Mesodermal cell (in vitro differentiated cells): ENCODE results near the gene PRRC2B. TPM values are rescaled to one million over a fixed set of nuclear protein-coding genes. Genes with fewer than 3 reads are reported as not detected.
"Not testable (repeated sequence)": the region's sequence is repeated elsewhere in the genome, so short reads cannot be mapped to it uniquely, and the experiment has no call there.

Experiments
- H3K27ac ChIP-seq: 2 replicates; pipeline ENCODE4 v1.7.0; 2013; ENCODE audit warnings: mild to moderate bottlenecking, low read depth, low read length, moderate library complexity; ENCODE audit not compliant: severe bottlenecking
- H3K36me3 ChIP-seq: 2 replicates; pipeline ENCODE4 v1.7.1; 2013; ENCODE audit warnings: mild to moderate bottlenecking, low read length, moderate library complexity; ENCODE audit not compliant: control insufficient read depth, insufficient read depth
- H3K4me1 ChIP-seq: one replicate; pipeline ENCODE4 v1.7.1; 2013; ENCODE audit warnings: mild to moderate bottlenecking, low read length; ENCODE audit not compliant: insufficient read depth, control insufficient read depth, poor library complexity, severe bottlenecking
- H3K4me3 ChIP-seq: 2 replicates; pipeline ENCODE4 v1.7.0; 2013; ENCODE audit warnings: low read length, control low read depth, mild to moderate bottlenecking; ENCODE audit not compliant: insufficient read depth, poor library complexity, severe bottlenecking; ENCODE audit errors: extremely low read depth
- H3K9me3 ChIP-seq: 2 replicates; pipeline ENCODE4 v1.7.1; 2013; ENCODE audit warnings: mild to moderate bottlenecking, low read length, moderate library complexity; ENCODE audit not compliant: control insufficient read depth
- WGBS, 2 experiments: methylation state at CpG; one replicate each; pipeline ENCODE4 v1.1.5; 2013; ENCODE audit warnings: missing lambda C conversion rate in 2 of 2; ENCODE audit not compliant: insufficient coverage in 2 of 2; 5-methylcytosine and 5-hydroxymethylcytosine counted together
- polyA plus RNA-seq, 2 experiments: library from polyadenylated mRNA; stranded (reverse); fragments of 50-300 nt; gene quantifications; one replicate each; pipeline ENCODE4 v1.2.3, GENCODE V29; 2013

PRRC2B gene
- polyA plus RNA-seq (2013, experiment 1 of 2) = 146 TPM
- 117 TPM for polyA plus RNA-seq (2013, experiment 2 of 2)

- 0 to 1% methylated on average over 38 to 74 of the region's 114 CpGs for WGBS, 2 experiments
- peak within 1 kb of the TSS; percentile 89 for H3K27ac ChIP-seq
- H3K36me3 ChIP-seq = peaks cover 16% of the 10 kb centered on the region
- H3K9me3 ChIP-seq = no peaks in the 10 kb centered on the region
- peak within 1 kb of the TSS; percentile 80 for H3K4me3 ChIP-seq
- peaks cover 28% of the 10 kb centered on the region for H3K4me1 ChIP-seq
These were observed at the start of gene PRRC2B for GRCh38 chr9:131393622-131394463. Gene PRRC2B (plus strand): TSS chr9:131394086. CDS start chr9:131430145, 36,059 bp downstream.

- WGBS, 2 experiments = 79 to 85% methylated on average over 6 to 9 of the region's 11 CpGs
- H3K9me3 ChIP-seq, H3K36me3 ChIP-seq, H3K27ac ChIP-seq, H3K4me3 ChIP-seq, H3K4me1 ChIP-seq: not testable (repeated sequence)
These were observed 48.9 kb upstream of the PRRC2B start for GRCh38 chr9:131344931-131345535.

GRCh38 chr9:131346559-131346958, 47.3 kb upstream of the PRRC2B start:
- Histone ChIP-seq H3K36me3 (no peaks in the 10 kb centered on the region), H3K27ac (no peak overlapping the region), H3K4me3 (no peak overlapping the region), H3K4me1 (no peaks in the 10 kb centered on the region), H3K9me3 (no peaks in the 10 kb centered on the region)
- WGBS, 2 experiments = 91 to 100% methylated on average over 3 to 6 of the region's 6 CpGs

GRCh38 chr9:131347376-131348020, 46.4 kb upstream of the PRRC2B start:
- H3K27ac ChIP-seq = no peak overlapping the region
- WGBS, 2 experiments = 92 to 95% methylated on average over 18 of the region's 19 CpGs
- no peaks in the 10 kb centered on the region for H3K9me3 ChIP-seq
- H3K4me3 ChIP-seq = no peak overlapping the region
- no peaks in the 10 kb centered on the region for H3K4me1 ChIP-seq
- no peaks in the 10 kb centered on the region for H3K36me3 ChIP-seq

- H3K4me3 ChIP-seq = no peak overlapping the region
- H3K9me3 ChIP-seq = no peaks in the 10 kb centered on the region
- no peaks in the 10 kb centered on the region for H3K36me3 ChIP-seq
- H3K27ac ChIP-seq = no peak overlapping the region
- no peaks in the 10 kb centered on the region for H3K4me1 ChIP-seq
- WGBS, 2 experiments = 79 to 92% methylated on average over 2 to 3 of the region's 10 CpGs
These were observed 45.0 kb upstream of the PRRC2B start for GRCh38 chr9:131348631-131349521.

GRCh38 chr9:131349522-131349880, 44.4 kb upstream of the PRRC2B start:
- Histone ChIP-seq H3K4me1 (no peaks in the 10 kb centered on the region), H3K4me3 (no peak overlapping the region), H3K36me3 (no peaks in the 10 kb centered on the region), H3K9me3 (no peaks in the 10 kb centered on the region), H3K27ac (no peak overlapping the region)
- WGBS, 2 experiments = 69 to 73% methylated on average over 5 of the region's 5 CpGs

GRCh38 chr9:131349881-131350563, 43.9 kb upstream of the PRRC2B start:
- no peaks in the 10 kb centered on the region for H3K9me3 ChIP-seq
- no peaks in the 10 kb centered on the region for H3K4me1 ChIP-seq
- WGBS, 2 experiments = 17 to 19% methylated on average over 18 to 26 of the region's 27 CpGs
- H3K4me3 ChIP-seq = peak overlapping the region; percentile 9
- H3K27ac ChIP-seq = no peak overlapping the region
- H3K36me3 ChIP-seq = no peaks in the 10 kb centered on the region

GRCh38 chr9:131356479-131356878, 37.4 kb upstream of the PRRC2B start:
- H3K36me3 ChIP-seq, H3K4me1 ChIP-seq, H3K4me3 ChIP-seq, H3K9me3 ChIP-seq: not testable (repeated sequence)
- WGBS, 2 experiments = 67 to 69% methylated on average over 2 to 5 of the region's 6 CpGs
- H3K27ac ChIP-seq = peak overlapping the region; percentile 13

- 78 to 80% methylated on average over 4 to 5 of the region's 10 CpGs for WGBS, 2 experiments
These were observed 35.3 kb upstream of the PRRC2B start for GRCh38 chr9:131358556-131358955.

More at GRCh38 chr9:131358556-131358955, 35.3 kb upstream of the PRRC2B start:
- H3K4me3 ChIP-seq = no peak overlapping the region
- H3K9me3 ChIP-seq = no peaks in the 10 kb centered on the region
- H3K27ac ChIP-seq = no peak overlapping the region
- no peaks in the 10 kb centered on the region for H3K4me1 ChIP-seq
- no peaks in the 10 kb centered on the region for H3K36me3 ChIP-seq
